Endothelial cell of umbilical vein (primary cell): ENCODE results near the gene MMRN2. TPM values are rescaled to one million over a fixed set of nuclear protein-coding genes. Genes with fewer than 3 reads are reported as not detected.

ENCODE experiments used
- BruUV-seq: library from RNA; stranded (reverse); fragments of 400-500 nt; replicated peaks from 2 replicates; lab custom pipeline; 2021; lab: Mats Ljungman, UMichigan
- CTCF ChIA-PET: fragments of 300-600, 350-600 bp; sonication (Branson Sonifier 250); formaldehyde crosslinking; loops from one replicate; lab custom pipeline; 2021; ENCODE audit warnings: antibody characterized with exemption, inconsistent platforms; lab: Charles Lee
- POLR2A ChIA-PET: fragments of 300-600, 350-600 bp; sonication (Branson Sonifier 250); formaldehyde crosslinking; loops from one replicate; lab custom pipeline; 2021; ENCODE audit warnings: antibody characterized with exemption, inconsistent platforms; lab: Charles Lee
- DNase-seq: peaks from one replicate; pipeline ENCODE4 v3.0.0-alpha.2; 2011; ENCODE audit warnings: low read depth, low spot score
- FAIRE-seq: peaks from 2 replicates; lab custom pipeline; 2011; peaks lifted over from hg19 to GRCh38; lab: Jason Lieb, UNC
- H2AFZ ChIP-seq: 2 replicates; pipeline ENCODE4 v1.6.0; 2012; ENCODE audit warnings: low read depth, low read length, control low read depth, inconsistent platforms
- H3K27ac ChIP-seq: 2 replicates; pipeline ENCODE4 v1.5.1; 2011; ENCODE audit warnings: low read depth, mild to moderate bottlenecking, control low read depth, low read length, moderate library complexity; ENCODE audit not compliant: insufficient read depth
- H3K27me3 ChIP-seq, 2 experiments: 2 replicates each; pipeline versions ENCODE4 v1.6.0 to v1.6.1; 2011; ENCODE audit warnings: low read length in 2 of 2, mixed read lengths in 1 of 2; ENCODE audit not compliant: control insufficient read depth in 2 of 2, insufficient read depth in 2 of 2
- H3K36me3 ChIP-seq, 2 experiments: 2 replicates in 1 of 2; 3 replicates in 1 of 2; pipeline ENCODE4 v1.5.1; 2011; ENCODE audit warnings: low read length in 2 of 2, mild to moderate bottlenecking in 1 of 2, moderate library complexity in 1 of 2; ENCODE audit not compliant: control insufficient read depth in 2 of 2, insufficient read depth in 2 of 2; ENCODE audit errors: extremely low read depth in 1 of 2
- H3K4me1 ChIP-seq: 3 replicates; pipeline ENCODE4 v1.5.1; 2011; ENCODE audit warnings: mild to moderate bottlenecking, low read length; ENCODE audit not compliant: control insufficient read depth, insufficient read depth; ENCODE audit errors: extremely low read depth
- H3K4me2 ChIP-seq: 2 replicates; pipeline ENCODE4 v1.6.1; 2011; ENCODE audit warnings: low read length, control low read depth, mixed read lengths; ENCODE audit not compliant: insufficient read depth
- H3K4me3 ChIP-seq, 3 experiments: fragments of 200-600 bp in 1 of 3; sonication (generic), shearing (Covaris generic) in 1 of 3; replicated peaks in 1 of 3; 2 replicates each; pipeline ENCODE4 v1.5.1; 2011 to 2016; ENCODE audit warnings: control low read depth in 3 of 3, low read length in 3 of 3, mild to moderate bottlenecking in 2 of 3, inconsistent platforms in 1 of 3, low read depth in 1 of 3, moderate library complexity in 1 of 3; ENCODE audit not compliant: insufficient read depth in 1 of 3
- H3K79me2 ChIP-seq: 2 replicates; pipeline ENCODE4 v1.6.0; 2012; ENCODE audit warnings: low read length, inconsistent platforms; ENCODE audit not compliant: control insufficient read depth, insufficient read depth
- H3K9ac ChIP-seq: replicated peaks from 2 replicates; pipeline ENCODE3; 2011; ENCODE audit warnings: low read length, control low read depth; ENCODE audit not compliant: insufficient read depth; ENCODE audit errors: extremely low read depth
- H3K9me1 ChIP-seq: replicated peaks from 3 replicates; pipeline ENCODE4 v1.6.0; 2011; ENCODE audit warnings: mild to moderate bottlenecking, low read length; ENCODE audit not compliant: control insufficient read depth, insufficient read depth; ENCODE audit errors: extremely low read depth
- H3K9me3 ChIP-seq: replicated peaks from 2 replicates; pipeline ENCODE4 v1.5.1; 2012; ENCODE audit warnings: low read length, inconsistent platforms; ENCODE audit not compliant: control insufficient read depth, insufficient read depth
- H4K20me1 ChIP-seq: replicated peaks from 2 replicates; pipeline ENCODE3; 2011; ENCODE audit warnings: mild to moderate bottlenecking, low read length; ENCODE audit not compliant: control insufficient read depth, insufficient read depth; ENCODE audit errors: extremely low read depth
- CTCF ChIP-seq, 2 donors: IDR thresholded peaks; 1 replicate in 1 of 2; 2 replicates in 1 of 2; pipeline ENCODE4 v1.5.1; 2011; ENCODE audit warnings: low read length in 2 of 2, mild to moderate bottlenecking in 2 of 2, moderate library complexity in 2 of 2, control low read depth in 1 of 2, inconsistent platforms in 1 of 2, low read depth in 1 of 2; ENCODE audit not compliant: insufficient read depth in 1 of 2; ENCODE audit errors: extremely low read depth in 1 of 2
- EZH2 ChIP-seq: IDR thresholded peaks from 2 replicates; pipeline ENCODE4 v1.6.1; 2012; ENCODE audit warnings: borderline replicate concordance, low read depth, mild to moderate bottlenecking, moderate library complexity, low read length, inconsistent platforms; ENCODE audit not compliant: severe bottlenecking
- FOS ChIP-seq: IDR thresholded peaks from 2 replicates; pipeline ENCODE4 v1.6.1; 2011; ENCODE audit warnings: mild to moderate bottlenecking, low read length, moderate library complexity, borderline replicate concordance; ENCODE audit not compliant: insufficient read depth
- GATA2 ChIP-seq: IDR thresholded peaks from 2 replicates; pipeline ENCODE4 v1.7.0; 2011; ENCODE audit warnings: low read depth, mild to moderate bottlenecking, moderate library complexity, mixed read lengths, low read length; ENCODE audit not compliant: insufficient read length, insufficient read depth
- JUN ChIP-seq: IDR thresholded peaks from 2 replicates; pipeline ENCODE4 v1.6.1; 2011; ENCODE audit warnings: borderline replicate concordance, low read depth; ENCODE audit not compliant: insufficient read length, insufficient read depth
- MYC ChIP-seq: IDR thresholded peaks from one replicate; pipeline ENCODE4 v1.6.1; 2011; ENCODE audit warnings: mild to moderate bottlenecking, low read depth, low read length
- POLR2A ChIP-seq: IDR thresholded peaks from 2 replicates; pipeline ENCODE4 v1.6.1; 2012; ENCODE audit warnings: low read depth, mild to moderate bottlenecking, control low read depth, low read length
- POLR2AphosphoS5 ChIP-seq: IDR thresholded peaks from 2 replicates; pipeline ENCODE4 v1.6.1; 2012; ENCODE audit warnings: low read depth, mild to moderate bottlenecking, control low read depth, low read length, moderate library complexity; ENCODE audit not compliant: insufficient read depth
- dilution Hi-C: fragments of 300-500 bp; cut with MboI; formaldehyde crosslinking; loops from one replicate; pipeline ENCODE4 v1.15.0; 2019; ENCODE audit warnings: low sequenced_read_pairs; ENCODE audit not compliant: extremely low pct_ligation_motif_present
- intact Hi-C: fragments of 100-400 bp; cut with micrococcal nuclease; formaldehyde crosslinking; loops from one replicate; pipeline ENCODE4 v1.10.0; 2022
- polyA plus RNA-seq, 4 experiments: library from polyadenylated mRNA; depleted of rRNA in 3 of 4; stranded (reverse) in 3 of 4; unstranded in 1 of 4; fragments of >200 nt; gene quantifications; 2 replicates each; pipeline versions ENCODE4 v1.2.1 to v1.2.3, GENCODE V29; 2011 to 2012; ENCODE audit warnings: missing spikeins in 1 of 4
- total RNA-seq: library from RNA; stranded (reverse); gene quantifications from 2 replicates; pipeline ENCODE4 v1.2.3, GENCODE V29; 2021
- TF ChIP-seq, protein P1 (sequence below): IDR thresholded peaks from 2 replicates; pipeline ENCODE4 v1.6.1; 2011; ENCODE audit not compliant: insufficient read depth, insufficient read length

The MMRN2 gene
- total and polyA plus RNA-seq, 2 donors (not counting 3 experiments of a cell fraction or from before 2014, with no cell fraction given): 154 to 169 TPM

GRCh38 chr10:86944907-86945306 is 12.5 kb downstream of the MMRN2 start:
- Histone ChIP-seq H3K9me3 (no peaks in the 10 kb centered on the region), H4K20me1 (no peaks in the 10 kb centered on the region), H3K27me3 (no peaks in the 10 kb centered on the region), H3K36me3 (peaks cover 20 to 56% of the 10 kb centered on the region in 2 experiments), H3K79me2 (peaks cover 48% of the 10 kb centered on the region), H3K9ac (no peak overlapping the region), H2AFZ (no peak overlapping the region), H3K4me3 (no peak overlapping the region), H3K4me2 (no peak overlapping the region), H3K27ac (no peak overlapping the region), H3K4me1 (no peaks in the 10 kb centered on the region), H3K9me1 (no peaks in the 10 kb centered on the region)
- no TSS peak for BruUV-seq
- FAIRE-seq (no peak), DNase-seq (no peak)
- ChIA-PET CTCF (interaction anchor here (11.6 to 12.5 kb wide), 2 partner anchors 12 to 21 kb away, joined by 189 to 325 read pairs; partner anchors contain the start of genes ADIRF, MMRN2 and SNCG), POLR2A (interaction anchor here (2.9 kb wide), 1 partner anchor 13 kb away, joined by 13 read pairs; the partner anchor contains the start of genes MMRN2 and SNCG)
- TF ChIP-seq EZH2 (no peak), FOS (no peak), POLR2A (no peak), MYC (no peak), GATA2 (no peak), JUN (no peak), POLR2AphosphoS5 (no peak), CTCF (IDR thresholded peaks at IDR 0.05; ENCODE audit: extremely low read depth in 1 of 2, insufficient read depth in 1 of 2, low read depth in 1 of 2, low read length in 2 of 2) (no peak)
- TF ChIP-seq, protein P1, sequence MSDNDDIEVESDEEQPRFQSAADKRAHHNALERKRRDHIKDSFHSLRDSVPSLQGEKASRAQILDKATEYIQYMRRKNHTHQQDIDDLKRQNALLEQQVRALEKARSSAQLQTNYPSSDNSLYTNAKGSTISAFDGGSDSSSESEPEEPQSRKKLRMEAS: no peak
- dilution Hi-C loops: no loop called here
- intact Hi-C loops: no loop called here
